NK-92 (cell line): ENCODE results near the gene DPP7.
"Not testable (repeated sequence)": the region's sequence is repeated elsewhere in the genome, so short reads cannot be mapped to it uniquely, and the experiment has no call there.

Source experiments
- DNase-seq: peaks from one replicate; lab custom pipeline; 2025; ENCODE audit not compliant: unreplicated experiment; lab: John Stamatoyannopoulos, UW

Gene DPP7

GRCh38 chr9:137148242-137148641, 33.7 kb upstream of the DPP7 start:
- no peak for DNase-seq

DNA sequence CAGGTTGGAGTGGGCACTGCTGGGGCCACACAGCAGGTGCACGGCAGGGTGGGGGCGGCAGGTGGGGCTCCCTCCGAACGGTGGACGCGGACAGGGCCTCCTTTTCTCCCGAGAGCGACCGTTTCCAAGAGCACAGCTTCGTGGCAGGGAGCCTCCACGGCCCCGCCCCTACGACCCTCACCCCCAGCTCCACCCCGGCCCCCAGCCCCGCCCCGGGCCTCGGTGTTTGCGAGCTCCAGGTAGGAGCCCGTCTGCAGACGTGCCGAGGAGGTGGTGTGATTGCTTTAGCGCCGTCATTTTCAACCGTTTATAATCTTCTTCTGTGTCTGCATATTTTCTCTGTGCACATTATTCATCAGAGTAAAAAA, 33.2 kb upstream of the DPP7 start:
- DNase-seq = no peak

GRCh38 chr9:137147091-137147792, 32.7 kb upstream of the DPP7 start:
- no peak for DNase-seq

- DNase-seq = no peak
Observed at GRCh38 chr9:137146527-137146918, 32.0 kb upstream of the DPP7 start.

GRCh38 chr9:137145731-137146526, 31.4 kb upstream of the DPP7 start:
- no peak for DNase-seq

DNA sequence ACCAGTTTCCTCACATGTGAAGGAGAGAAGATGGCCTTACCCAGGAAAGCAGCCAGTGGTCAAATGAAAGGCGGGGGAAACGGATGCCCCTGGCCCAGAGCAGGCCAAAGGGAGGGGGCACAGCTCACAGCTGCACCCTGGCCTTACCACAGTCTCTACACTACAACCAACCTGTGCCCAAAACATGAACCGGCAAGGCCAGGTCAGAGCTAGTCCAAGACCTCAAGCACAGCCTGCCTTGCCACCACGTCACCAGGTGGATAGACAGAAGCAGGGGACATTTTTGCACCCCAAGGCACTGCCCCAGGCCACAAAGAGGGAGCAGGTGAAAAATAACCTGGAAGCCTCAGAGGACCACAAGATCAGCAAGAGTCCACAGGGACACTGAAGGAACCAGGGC, 28.9 kb upstream of the DPP7 start:
- no peak for DNase-seq

GRCh38 chr9:137141976-137142936, 27.7 kb upstream of the DPP7 start:
- no peak for DNase-seq

- DNase-seq = no peak
Observed at GRCh38 chr9:137141050-137141810, 26.7 kb upstream of the DPP7 start.

DNA sequence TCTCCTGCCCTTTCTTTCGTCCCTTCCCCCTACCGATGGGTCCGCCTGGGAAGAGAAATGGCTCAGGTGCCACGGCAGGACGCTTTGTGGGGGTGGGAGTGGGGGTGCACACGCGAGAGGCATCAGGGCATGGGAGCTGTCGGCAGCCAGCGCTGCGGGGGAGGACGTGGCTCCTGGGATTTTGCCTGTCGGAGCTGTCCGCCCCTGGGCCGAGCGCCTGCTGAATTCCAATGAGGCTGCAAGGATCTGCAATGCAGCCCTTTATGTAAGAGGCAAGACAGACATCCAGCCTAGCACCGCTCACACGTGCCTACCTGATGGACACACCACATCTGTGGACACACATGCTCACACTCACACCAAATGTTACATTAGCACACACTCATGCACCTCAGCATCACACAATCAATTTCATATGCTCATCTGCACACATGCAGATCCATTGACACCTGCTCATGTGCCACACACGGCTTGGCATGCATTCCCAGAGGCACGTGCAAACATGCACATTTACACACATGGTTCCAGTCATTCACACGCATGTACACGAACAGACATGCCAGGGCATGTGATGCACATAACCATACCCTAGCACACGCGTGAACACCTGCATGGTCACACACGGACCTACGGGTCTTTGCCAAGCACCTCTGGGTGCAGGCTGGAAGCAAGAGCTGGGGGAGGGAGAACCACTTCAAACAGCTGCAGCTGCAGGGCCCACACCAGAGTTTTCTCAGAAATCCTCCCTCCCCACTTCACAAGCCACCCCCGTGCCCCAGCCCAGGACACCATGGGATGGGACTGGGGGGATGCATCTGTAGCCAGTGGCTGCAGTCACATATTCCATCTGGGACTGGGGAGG, 25.8 kb upstream of the DPP7 start:
- no peak for DNase-seq

- DNase-seq = no peak
Observed at GRCh38 chr9:137139468-137140150, 25.1 kb upstream of the DPP7 start.

DNA sequence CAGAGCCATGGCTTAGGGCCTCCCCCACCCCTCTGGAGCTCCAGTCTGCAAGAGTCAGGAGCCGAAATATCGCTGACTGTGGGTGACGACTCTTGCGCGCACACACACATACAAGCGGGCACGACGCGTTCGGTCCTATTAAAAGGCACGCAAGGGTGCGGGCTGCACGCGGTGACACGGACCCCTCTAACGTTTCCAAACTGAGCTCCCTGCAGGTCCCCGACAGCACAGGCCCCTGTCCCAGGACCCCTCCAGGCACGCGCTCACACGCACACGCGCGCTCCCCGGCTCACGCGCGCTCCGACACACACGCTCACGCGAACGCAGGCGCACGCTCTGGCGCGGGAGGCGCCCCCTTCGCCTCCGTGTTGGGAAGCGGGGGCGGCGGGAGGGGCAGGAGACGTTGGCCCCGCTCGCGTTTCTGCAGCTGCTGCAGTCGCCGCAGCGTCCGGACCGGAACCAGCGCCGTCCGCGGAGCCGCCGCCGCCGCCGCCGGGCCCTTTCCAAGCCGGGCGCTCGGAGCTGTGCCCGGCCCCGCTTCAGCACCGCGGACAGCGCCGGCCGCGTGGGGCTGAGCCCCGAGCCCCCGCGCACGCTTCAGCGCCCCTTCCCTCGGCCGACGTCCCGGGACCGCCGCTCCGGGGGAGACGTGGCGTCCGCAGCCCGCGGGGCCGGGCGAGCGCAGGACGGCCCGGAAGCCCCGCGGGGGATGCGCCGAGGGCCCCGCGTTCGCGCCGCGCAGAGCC, 24.4 kb upstream of the DPP7 start, which contains the start of gene GRIN1:
GRIN1 (plus strand) TSS at position 433 of the 746 bp plus-strand sequence. CDS start 333 bp downstream, outside the sequence.
- DNase-seq = no peak

- DNase-seq = no peak
Observed at GRCh38 chr9:137138058-137138721, 23.7 kb upstream of the DPP7 start.

- DNase-seq = no peak
Observed at GRCh38 chr9:137136881-137137607, 22.5 kb upstream of the DPP7 start.

GRCh38 chr9:137136261-137136880, 21.8 kb upstream of the DPP7 start:
- no peak for DNase-seq

DNA sequence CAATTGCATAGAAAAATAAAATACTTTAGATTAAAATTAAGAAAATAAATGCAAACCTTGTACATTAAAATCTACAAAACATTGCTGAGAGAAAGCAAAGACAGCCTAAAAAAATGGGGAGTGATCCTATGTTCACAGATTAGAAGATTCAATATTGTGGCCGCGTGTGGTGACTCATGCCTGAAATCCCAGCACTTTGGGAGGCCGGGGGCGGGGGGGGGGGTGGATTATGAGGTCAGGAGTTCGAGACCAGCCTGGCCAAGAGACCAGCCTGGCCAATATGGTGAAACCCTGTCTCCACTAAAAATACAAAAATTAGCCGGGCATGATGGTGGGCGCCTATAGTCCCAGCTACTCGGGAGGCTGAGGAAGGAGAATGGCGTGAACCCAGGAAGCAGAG, 20.6 kb upstream of the DPP7 start:
- DNase-seq = not testable (repeated sequence)

DNA sequence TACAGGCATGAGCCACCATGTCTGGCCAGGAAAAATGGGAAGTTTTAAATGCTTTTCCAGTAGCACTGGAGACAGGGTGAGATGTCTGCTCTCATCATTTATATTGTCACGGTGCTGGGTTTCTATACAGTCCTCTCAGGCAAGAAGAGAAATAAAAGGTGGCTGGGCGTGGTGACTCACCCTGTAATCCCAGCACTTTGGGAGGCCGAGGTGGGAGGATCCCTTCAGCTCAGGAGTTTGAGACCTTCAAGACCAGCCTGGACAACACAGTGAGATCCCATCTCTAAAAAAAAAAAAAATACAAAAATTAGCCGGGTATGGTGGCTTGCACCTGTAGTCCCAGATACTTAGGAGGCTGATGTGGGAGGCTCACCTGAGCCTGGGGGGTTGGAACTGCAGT, 19.7 kb upstream of the DPP7 start:
- DNase-seq = no peak
